A172 (cell line): ENCODE measurements around the gene TARBP2. TPM values are rescaled to one million over a fixed set of nuclear protein-coding genes. Genes with fewer than 3 reads are reported as not detected.
"Not testable (repeated sequence)": the region's sequence is repeated elsewhere in the genome, so short reads cannot be mapped to it uniquely, and the experiment has no call there.

Experiments
- DNase-seq: peaks from one replicate; pipeline ENCODE4 v3.0.0-alpha.2; 2015; ENCODE audit warnings: low spot score
- total RNA-seq: library from RNA; depleted of rRNA; stranded (reverse); fragments of >200 nt; shearing (Covaris generic); gene quantifications from 2 replicates; pipeline ENCODE4 v1.2.3, GENCODE V29; 2014

The TARBP2 gene
- total RNA-seq, 1 experiment from 2014 or later: 53.2 TPM

DNA sequence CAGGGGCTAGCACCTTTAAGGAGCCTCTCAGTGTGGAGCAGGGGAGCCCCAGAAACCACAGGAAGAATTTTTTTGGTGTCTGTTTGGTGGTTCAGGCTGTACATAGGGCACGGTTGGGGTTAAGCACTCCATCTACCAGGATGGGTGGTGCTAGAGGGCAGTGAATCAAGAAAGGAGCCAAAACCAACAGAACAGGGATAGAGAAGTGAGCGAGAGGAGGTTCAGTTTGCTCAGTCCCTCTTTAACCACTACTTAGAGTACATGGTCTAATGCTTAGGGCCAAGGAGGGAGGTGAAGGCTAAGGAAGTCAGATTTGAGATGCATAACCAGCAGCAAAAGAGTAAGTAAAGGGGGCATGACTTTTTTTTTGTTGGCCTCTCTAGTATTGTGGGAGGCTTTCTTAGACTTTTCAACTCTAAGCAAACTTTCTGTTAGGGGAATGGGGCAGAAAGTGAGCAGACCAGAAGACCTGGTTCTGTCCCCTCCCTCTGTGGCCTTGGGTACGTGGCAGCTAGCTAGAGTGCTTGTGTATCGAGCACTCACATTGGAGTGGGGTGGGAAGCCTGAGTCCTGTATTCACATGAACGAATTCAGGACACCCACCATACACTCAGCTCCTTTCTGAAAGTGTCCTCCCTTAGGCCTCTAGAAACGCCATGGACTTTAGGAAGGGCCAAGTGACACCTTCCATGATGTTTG is 12.8 kb downstream of the TARBP2 start:
- DNase-seq: no peak

GRCh38 chr12:53514628-53515290 is 13.7 kb downstream of the TARBP2 start:
- no peak for DNase-seq

- no peak for DNase-seq
Measured at GRCh38 chr12:53515291-53515680, 14.2 kb downstream of the TARBP2 start.

GRCh38 chr12:53516758-53517455 is 15.8 kb downstream of the TARBP2 start:
- DNase-seq: no peak

DNA sequence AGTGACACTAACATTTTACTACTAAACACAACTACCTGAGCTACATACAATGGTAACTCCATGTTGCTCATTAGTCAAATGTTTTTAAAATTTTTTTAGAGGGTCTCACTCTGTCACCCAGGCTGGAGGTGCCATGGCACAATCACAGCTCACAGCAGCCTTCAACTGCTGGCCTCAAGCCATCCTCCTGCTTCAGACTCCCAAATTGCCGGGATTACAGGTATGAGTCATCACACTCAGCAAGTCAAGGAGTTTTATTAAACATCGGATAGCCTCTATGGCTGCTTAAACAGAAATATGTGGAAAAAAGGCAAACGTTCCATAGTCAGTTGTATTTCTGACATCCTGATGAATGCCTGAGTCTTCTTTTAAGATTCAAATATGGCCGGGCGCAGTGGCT is 17.3 kb downstream of the TARBP2 start:
- DNase-seq: peak; percentile 35

DNA sequence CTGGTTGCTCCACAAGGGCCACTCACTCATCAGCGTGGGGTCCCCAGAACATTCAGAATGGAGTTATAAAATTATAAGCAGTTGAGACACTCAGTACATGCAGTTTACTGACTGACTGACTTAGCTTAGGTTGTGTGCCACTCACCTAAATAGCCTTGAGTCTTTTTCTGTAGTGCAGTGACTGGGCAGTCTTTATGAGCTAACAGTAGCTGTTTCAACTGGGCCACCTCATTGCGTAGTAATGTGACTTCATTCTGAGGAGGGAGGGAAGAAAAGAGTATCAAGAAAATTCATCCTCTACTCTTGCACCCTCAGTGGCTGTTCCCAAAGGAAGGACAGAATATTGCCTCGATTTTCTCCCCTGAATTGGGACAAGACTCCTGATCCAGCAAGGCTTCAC is 22.0 kb downstream of the TARBP2 start:
- DNase-seq: no peak

- DNase-seq: no peak
Measured at GRCh38 chr12:53524476-53524875, 23.4 kb downstream of the TARBP2 start.

GRCh38 chr12:53530061-53530460 is 29.0 kb downstream of the TARBP2 start:
- no peak for DNase-seq

DNA sequence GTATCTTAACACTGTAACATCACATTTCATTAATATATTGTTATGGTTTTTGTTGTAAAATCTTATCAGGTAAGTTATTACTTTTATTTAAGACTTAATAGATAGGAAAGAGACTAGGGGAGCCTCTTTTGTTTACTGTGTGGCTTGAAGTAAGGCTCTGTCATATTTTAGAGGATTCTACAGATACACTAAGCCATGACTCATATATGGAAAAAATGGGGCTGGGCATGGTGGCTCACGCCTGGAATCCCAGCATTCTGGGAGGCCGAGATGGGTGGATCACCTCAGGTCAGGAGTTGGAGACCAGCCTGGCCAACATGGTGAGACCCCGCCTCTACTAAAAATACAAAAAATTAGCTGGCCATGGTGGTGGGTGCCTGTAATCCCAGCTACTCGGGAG is 29.8 kb downstream of the TARBP2 start:
- peak; percentile 36 for DNase-seq

GRCh38 chr12:53532021-53532420 is 30.9 kb downstream of the TARBP2 start:
- no peak for DNase-seq

DNA sequence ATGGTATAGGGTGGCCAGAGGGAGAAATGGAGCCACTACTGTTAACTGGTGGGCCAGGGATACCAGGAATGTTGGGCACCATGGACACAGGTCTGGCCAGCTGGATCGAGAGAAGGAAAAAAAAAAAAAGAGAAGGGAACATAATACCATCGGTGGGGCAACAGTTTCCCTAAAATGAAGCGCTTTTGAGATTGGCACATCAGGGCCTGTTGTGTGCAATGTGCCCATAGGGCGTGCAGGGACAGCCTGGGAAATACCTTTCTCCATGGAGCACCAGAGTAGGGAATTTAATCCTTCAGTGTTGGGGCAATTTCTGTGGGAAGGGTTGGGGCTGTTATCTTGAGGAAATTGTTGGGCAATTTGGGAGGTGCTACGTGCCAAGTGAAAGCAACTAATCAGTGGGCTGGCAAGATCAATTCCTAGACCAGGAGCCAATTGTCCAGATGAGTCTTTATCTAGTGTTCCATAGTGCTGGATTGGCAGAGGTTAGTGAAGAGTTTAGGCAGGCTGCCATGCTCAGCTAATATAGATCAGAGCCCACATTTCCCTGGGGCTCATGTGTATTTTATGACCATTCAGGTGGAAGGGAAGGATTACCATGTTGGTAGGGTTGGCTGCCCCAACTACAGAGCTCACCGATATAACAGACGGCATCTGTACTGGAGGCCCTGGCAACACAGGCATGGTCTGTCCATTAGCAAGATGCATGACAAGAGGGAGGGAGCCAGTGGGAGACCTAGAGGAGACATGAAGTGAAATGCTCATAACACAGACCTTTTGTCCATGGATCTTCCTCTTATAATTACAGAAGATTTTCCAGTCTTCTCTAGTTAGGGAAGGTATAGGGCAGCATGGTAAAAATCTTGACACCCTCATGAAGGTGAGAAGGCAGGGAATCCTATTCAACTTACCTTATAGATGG is 31.7 kb downstream of the TARBP2 start:
- no peak for DNase-seq

DNA sequence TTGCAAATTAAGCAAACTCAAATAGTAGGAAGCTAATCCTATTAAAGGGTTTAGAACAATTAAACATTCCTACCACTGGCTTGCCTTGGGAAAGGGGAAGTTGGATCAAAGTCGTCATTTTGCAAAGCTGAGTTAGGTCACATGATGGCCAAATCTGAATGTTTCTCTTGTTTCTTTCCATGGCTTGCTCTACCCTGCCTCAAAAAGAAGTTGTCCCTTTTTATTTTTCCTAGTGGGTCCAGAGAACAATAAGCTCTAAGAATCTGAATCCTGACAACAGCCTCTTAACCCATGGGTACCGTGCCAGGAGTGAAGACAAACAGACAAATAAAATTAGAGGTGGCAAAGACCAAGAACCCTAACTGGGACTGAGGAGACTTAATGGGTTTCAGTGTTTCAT is 32.4 kb downstream of the TARBP2 start:
- no peak for DNase-seq

DNA sequence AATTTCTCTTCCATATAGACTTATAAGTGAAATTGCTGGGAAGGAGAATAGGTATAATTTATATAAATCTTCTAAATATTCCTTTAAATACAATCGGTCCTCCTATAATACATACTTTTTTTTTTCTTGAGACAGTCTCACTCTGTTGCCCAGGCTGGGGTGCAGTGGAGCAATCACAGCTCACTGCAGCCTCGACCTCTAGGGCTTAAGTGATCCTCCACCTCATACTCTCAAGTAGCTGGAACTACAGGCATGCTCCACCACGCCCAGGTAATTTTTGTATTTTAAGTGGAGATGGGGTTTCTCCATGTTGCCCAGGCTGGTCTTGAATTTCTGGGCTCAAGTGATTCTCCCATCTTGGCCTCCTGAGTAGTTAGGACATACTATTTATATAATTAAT is 35.9 kb downstream of the TARBP2 start:
- DNase-seq: no peak

DNA sequence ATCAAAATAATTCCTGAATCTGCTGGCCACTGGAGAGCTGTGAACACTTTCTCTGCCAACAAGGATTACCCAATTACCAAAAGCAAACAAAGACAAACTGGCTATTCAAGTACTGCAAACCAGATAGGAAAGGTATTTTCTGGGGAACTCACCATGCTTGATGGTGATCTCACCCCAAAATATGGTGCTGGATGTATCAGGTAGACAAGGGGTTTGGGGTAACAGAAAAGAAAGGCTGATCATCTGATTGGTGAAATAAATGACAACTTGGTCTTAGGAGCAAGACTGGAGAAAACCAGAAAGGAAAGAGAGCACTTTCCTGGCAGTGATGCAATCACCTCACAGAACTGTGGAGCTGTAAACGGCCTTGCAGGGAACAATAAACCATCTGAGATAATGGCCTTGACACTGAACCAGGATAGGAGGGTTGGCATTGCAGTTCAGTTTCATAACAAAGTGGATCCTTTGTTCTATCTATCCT is 37.2 kb downstream of the TARBP2 start:
- peak; percentile 9 for DNase-seq

- DNase-seq: no peak
Measured at GRCh38 chr12:53539526-53539925, 38.4 kb downstream of the TARBP2 start.

GRCh38 chr12:53543539-53543938 is 42.5 kb downstream of the TARBP2 start:
- peak; percentile 57 for DNase-seq

DNA sequence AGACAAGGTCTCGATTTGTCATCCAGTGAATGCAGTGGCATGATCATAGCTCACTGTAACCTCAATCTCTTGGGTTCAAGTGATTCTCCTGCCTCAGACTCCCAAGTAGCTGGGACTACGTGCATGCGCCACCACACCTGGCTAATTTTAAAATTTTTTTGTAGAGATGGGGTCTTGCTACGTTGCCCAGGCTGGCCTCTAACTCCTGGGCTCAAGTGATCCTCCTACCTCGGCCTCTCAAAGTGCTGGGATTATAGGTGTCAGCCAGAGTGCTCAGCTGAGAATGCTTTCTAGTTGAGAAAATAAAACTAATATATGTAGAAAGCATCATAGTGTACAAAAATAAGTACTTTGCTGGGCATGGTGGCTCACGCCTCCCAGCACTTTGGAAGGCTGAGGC is 47.3 kb downstream of the TARBP2 start:
- not testable (repeated sequence) for DNase-seq

DNA sequence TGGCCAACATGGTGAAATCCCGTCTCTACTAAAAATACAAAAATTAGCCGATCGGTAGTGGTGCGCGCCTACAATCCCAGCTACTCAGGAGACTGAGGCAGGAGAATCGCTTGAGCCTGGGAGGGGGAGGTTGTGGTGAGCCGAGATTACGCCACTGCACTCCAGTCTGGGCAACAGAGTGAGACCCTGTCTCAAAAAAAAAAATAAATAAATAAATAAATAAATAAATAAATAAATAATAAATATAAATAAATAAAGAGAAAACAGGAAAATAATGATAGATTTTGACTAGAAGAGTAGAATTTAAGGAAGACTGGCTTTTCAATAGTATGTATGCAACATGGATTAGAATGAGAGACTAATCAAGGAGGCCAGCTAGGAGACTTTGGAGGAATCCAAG is 49.0 kb downstream of the TARBP2 start:
- not testable (repeated sequence) for DNase-seq

DNA sequence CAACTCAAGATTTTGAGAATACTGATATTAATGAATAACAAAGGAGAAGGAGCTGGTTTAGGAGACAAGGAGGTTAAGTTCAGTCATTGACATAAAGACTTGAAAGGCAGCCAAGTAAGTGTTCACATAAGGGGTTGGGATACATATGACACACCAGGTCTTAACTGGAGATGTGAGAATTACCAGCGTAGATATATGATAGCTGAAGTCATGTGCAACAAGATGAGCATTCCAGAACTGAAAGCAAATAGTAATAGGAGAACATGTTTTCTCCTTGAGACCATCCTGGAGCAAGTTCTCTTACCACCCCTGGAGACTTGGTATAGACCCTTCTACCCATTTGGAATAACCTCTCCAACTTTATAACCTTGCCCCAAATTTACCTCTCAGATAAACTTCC is 49.5 kb downstream of the TARBP2 start:
- no peak for DNase-seq

DNA sequence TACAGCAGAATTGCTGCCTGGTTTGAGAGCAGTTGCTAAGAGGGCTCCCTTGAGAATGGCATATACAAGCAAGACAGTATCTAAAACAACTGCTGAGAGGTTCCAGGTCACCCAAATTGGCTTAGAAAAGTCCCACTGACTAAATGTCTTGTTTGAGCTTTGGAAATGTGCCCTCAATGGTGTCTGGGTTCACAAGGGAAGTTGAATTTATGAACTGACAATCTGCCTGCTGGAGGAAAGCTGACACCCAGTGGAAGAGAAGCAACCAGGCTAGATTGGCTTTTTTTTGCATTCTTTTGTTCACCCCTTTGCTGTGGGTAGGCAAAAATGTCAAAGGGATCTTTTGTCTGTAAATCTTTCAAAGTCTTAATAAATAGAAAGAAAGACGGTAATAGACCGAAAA is 50.8 kb downstream of the TARBP2 start:
- no peak for DNase-seq

- DNase-seq: no peak
Measured at GRCh38 chr12:53552361-53553327, 51.6 kb downstream of the TARBP2 start.
